IPS DF 4.7 (cell line): Measurements from ENCODE around the gene CC2D2B.
"Not testable (repeated sequence)": the region's sequence is repeated elsewhere in the genome, so short reads cannot be mapped to it uniquely, and the experiment has no call there.

Experiments
- DNase-seq: peaks from one replicate; pipeline ENCODE4 v3.0.0-alpha.2; 2013; ENCODE audit warnings: low spot score; ENCODE audit errors: extremely low read depth

CC2D2B gene

GRCh38 chr10:95908450-95908849 lies 675 bp downstream of the CC2D2B start:
- no peak for DNase-seq

GRCh38 chr10:95909561-95909960 lies 1.8 kb downstream of the CC2D2B start:
- DNase-seq, result no peak

- DNase-seq, result not testable (repeated sequence)
These were observed 8.3 kb downstream of the CC2D2B start for GRCh38 chr10:95916039-95916438.

- DNase-seq, result no peak
These were observed 13.1 kb downstream of the CC2D2B start for GRCh38 chr10:95920798-95921426.

- no peak for DNase-seq
These were observed 17.3 kb downstream of the CC2D2B start for GRCh38 chr10:95925033-95925432.

GRCh38 chr10:95935429-95935828 lies 27.7 kb downstream of the CC2D2B start:
- no peak for DNase-seq

GRCh38 chr10:95941115-95941514 lies 33.3 kb downstream of the CC2D2B start:
- DNase-seq, result no peak

- no peak for DNase-seq
These were observed 55.6 kb downstream of the CC2D2B start for GRCh38 chr10:95963202-95963990.

GRCh38 chr10:95963991-95964389 lies 56.2 kb downstream of the CC2D2B start:
- DNase-seq, result no peak

- DNase-seq, result no peak
These were observed 57.0 kb downstream of the CC2D2B start for GRCh38 chr10:95964756-95965155.

GRCh38 chr10:95976362-95977229 lies 68.8 kb downstream of the CC2D2B start:
- DNase-seq, result no peak

- no peak for DNase-seq
These were observed 74.4 kb downstream of the CC2D2B start for GRCh38 chr10:95982200-95982599.

GRCh38 chr10:95987685-95988426 lies 80.1 kb downstream of the CC2D2B start:
- no peak for DNase-seq

- no peak for DNase-seq
These were observed 80.9 kb downstream of the CC2D2B start for GRCh38 chr10:95988702-95989101.

GRCh38 chr10:95994376-95994775 lies 86.6 kb downstream of the CC2D2B start:
- DNase-seq, result not testable (repeated sequence)

- no peak for DNase-seq
These were observed 90.5 kb downstream of the CC2D2B start for GRCh38 chr10:95998255-95998784.

- DNase-seq, result no peak
These were observed 106.2 kb downstream of the CC2D2B start for GRCh38 chr10:96013956-96014355.

GRCh38 chr10:96014473-96015102 lies 106.8 kb downstream of the CC2D2B start:
- DNase-seq, result no peak

- DNase-seq, result peak; percentile 33
These were observed 109.5 kb downstream of the CC2D2B start for GRCh38 chr10:96017191-96017687.

GRCh38 chr10:96021332-96021731 lies 113.6 kb downstream of the CC2D2B start:
- DNase-seq, result no peak
